GM12892 (cell line): ENCODE measurements around the gene XKR7.

ENCODE experiments used
- POLR2A ChIP-seq: IDR thresholded peaks from 2 replicates; pipeline ENCODE4 v1.6.1; 2011; ENCODE audit warnings: low read depth, low read length, control low read depth
- POLR2AphosphoS5 ChIP-seq: IDR thresholded peaks from 2 replicates; pipeline ENCODE4 v1.6.1; 2011; ENCODE audit warnings: low read depth, low read length, control low read depth

- TF ChIP-seq POLR2A (no peak), POLR2AphosphoS5 (no peak)
Observed at GRCh38 chr20:31992086-31992485, 24.1 kb downstream of the XKR7 start.
